SK-N-SH treated with all-trans-retinoic acid at 6 μM for 48 hours (cell line): ENCODE data around the gene CDK7.
"Not testable (repeated sequence)": the region's sequence is repeated elsewhere in the genome, so short reads cannot be mapped to it uniquely, and the experiment has no call there.

Experiments
- ATAC-seq: fragments of 200-7000 bp; cut with Tn5 transposase; 3 replicates; pipeline ENCODE4 v1.9.1; 2020; ENCODE audit warnings: mild to moderate bottlenecking, moderate library complexity
- ARNTL ChIP-seq: fragments of 450-650 bp; formaldehyde crosslinking; IDR thresholded peaks from 2 replicates; pipeline ENCODE4 v1.5.0; 2020; ENCODE audit warnings: low read depth, mild to moderate bottlenecking, moderate library complexity, borderline replicate concordance
- CSDC2 ChIP-seq: fragments of 250-450 bp; sonication (Bioruptor Pico); IDR thresholded peaks from 2 replicates; pipeline ENCODE4 v1.5.0; 2020; ENCODE audit warnings: mild to moderate bottlenecking, moderate library complexity
- ESRRG ChIP-seq: fragments of 250-450 bp; sonication (Bioruptor Pico); IDR thresholded peaks from 2 replicates; pipeline ENCODE4 v1.6.1; 2021; ENCODE audit warnings: mild to moderate bottlenecking
- GLIS3 ChIP-seq: fragments of 250-450 bp; sonication (Bioruptor Pico); IDR thresholded peaks from 2 replicates; pipeline ENCODE4 v1.5.0; 2020; ENCODE audit warnings: mild to moderate bottlenecking, moderate library complexity
- ISL1 ChIP-seq: fragments of 250-450 bp; sonication (Bioruptor Pico); IDR thresholded peaks from 2 replicates; pipeline ENCODE4 v2.1.2; 2022; ENCODE audit warnings: mild to moderate bottlenecking, moderate library complexity
- PPARA ChIP-seq: fragments of 250-450 bp; sonication (Bioruptor Pico); IDR thresholded peaks from 2 replicates; pipeline ENCODE4 v1.5.0; 2020; ENCODE audit warnings: mild to moderate bottlenecking, borderline replicate concordance
- RARB ChIP-seq: fragments of 250-450 bp; sonication (Bioruptor Pico); IDR thresholded peaks from 2 replicates; pipeline ENCODE4 v1.8.0; 2021; ENCODE audit warnings: mild to moderate bottlenecking, moderate library complexity
- SNAI2 ChIP-seq: fragments of 250-450 bp; sonication (Bioruptor Pico); IDR thresholded peaks from 2 replicates; pipeline ENCODE4 v1.5.0; 2020; ENCODE audit warnings: mild to moderate bottlenecking, moderate library complexity
- TCF4 ChIP-seq: fragments of 250-450 bp; sonication (Bioruptor Pico); IDR thresholded peaks from 2 replicates; pipeline ENCODE4 v1.8.0; 2021; ENCODE audit warnings: mild to moderate bottlenecking, moderate library complexity, borderline replicate concordance
- ZFP3 ChIP-seq: fragments of 250-450 bp; sonication (Bioruptor Pico); IDR thresholded peaks from 2 replicates; pipeline ENCODE4 v1.5.0; 2020; ENCODE audit warnings: mild to moderate bottlenecking, moderate library complexity
- ZNF565 ChIP-seq: fragments of 450-650 bp; formaldehyde crosslinking; conservative IDR thresholded peaks from 2 replicates; pipeline ENCODE4 v1.5.0; 2020; ENCODE audit warnings: low read depth, mild to moderate bottlenecking, moderate library complexity
- ZNF70 ChIP-seq: fragments of 450-650 bp; formaldehyde crosslinking; IDR thresholded peaks from 2 replicates; pipeline ENCODE4 v1.5.0; 2020; ENCODE audit warnings: mild to moderate bottlenecking, moderate library complexity
- ZNF8 ChIP-seq: fragments of 450-650 bp; formaldehyde crosslinking; IDR thresholded peaks from 2 replicates; pipeline ENCODE4 v1.5.0; 2020; ENCODE audit warnings: mild to moderate bottlenecking, moderate library complexity
- TF ChIP-seq, protein P1 (sequence below): fragments of 250-450 bp; sonication (Bioruptor Pico); IDR thresholded peaks from 2 replicates; pipeline ENCODE4 v1.8.0; 2021; ENCODE audit warnings: low read depth, mild to moderate bottlenecking, moderate library complexity, borderline replicate concordance
- TF ChIP-seq, protein P2 (sequence below): fragments of 250-450 bp; sonication (Bioruptor Pico); IDR thresholded peaks from 2 replicates; pipeline ENCODE4 v1.8.0; 2020; ENCODE audit warnings: mild to moderate bottlenecking, moderate library complexity, borderline replicate concordance
- TF ChIP-seq, protein P3 (sequence below): fragments of 250-450 bp; sonication (Bioruptor Pico); IDR thresholded peaks from 2 replicates; pipeline ENCODE4 v1.5.1; 2021; ENCODE audit warnings: mild to moderate bottlenecking, moderate library complexity
- TF ChIP-seq, protein P4 (sequence below): fragments of 250-450 bp; sonication (Bioruptor Pico); IDR thresholded peaks from 2 replicates; pipeline ENCODE4 v1.5.1; 2020; ENCODE audit warnings: low read depth, mild to moderate bottlenecking, moderate library complexity
- TF ChIP-seq, protein P5 (sequence below): fragments of 250-450 bp; sonication (Bioruptor Pico); IDR thresholded peaks from 2 replicates; pipeline ENCODE4 v1.5.0; 2020; ENCODE audit warnings: mild to moderate bottlenecking, moderate library complexity

CDK7 gene

DNA sequence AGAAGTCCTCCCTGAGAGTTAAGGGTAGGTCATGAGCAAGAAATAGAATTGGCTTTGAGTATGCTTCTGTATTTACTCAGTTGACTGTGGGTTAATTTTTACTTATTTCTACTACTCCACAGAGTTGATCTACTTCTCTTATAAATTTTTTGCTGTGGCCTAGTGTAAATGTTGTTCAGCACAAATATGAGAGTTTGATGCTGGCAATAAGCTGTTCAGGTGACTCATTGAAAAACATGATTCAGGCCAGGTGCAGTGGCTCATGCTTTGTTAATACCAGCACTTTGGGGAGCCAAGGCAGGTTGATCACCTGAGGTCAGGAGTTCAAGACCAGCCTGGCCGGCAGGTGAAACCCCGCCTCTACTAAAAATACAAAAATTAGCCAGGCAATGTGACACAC lies 4.5 kb upstream of the CDK7 start:
- TF ChIP-seq ZNF565 (CRISPR knock-in tag), result no peak
- TF ChIP-seq, all 23 proteins: peak for 0
- ATAC-seq, result no peak

DNA sequence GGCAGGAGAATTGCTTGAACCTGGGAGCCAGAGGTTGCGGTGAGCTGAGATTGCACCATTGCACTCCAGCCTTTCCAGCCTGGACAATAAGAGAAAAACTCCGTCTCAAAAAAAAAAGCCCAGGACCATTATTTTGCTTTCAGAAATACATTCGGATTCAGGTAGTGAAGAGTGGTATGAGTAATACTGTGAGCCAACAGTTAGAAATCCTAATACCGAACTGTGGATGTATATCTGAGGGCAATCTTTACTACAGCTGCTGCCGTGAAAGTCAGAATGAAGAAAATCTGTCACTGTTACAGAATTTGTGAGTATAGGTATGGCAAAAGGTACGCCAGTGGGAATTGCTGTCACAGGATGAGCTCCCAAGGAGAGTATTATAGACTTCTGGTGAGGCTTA lies 3.4 kb upstream of the CDK7 start:
- ATAC-seq, result no peak
- no peak for TF ChIP-seq ESRRG (CRISPR knock-in tag)
- TF ChIP-seq ZNF8, result no peak
- no peak for TF ChIP-seq ARNTL (CRISPR knock-in tag)
- TF ChIP-seq, protein P1, sequence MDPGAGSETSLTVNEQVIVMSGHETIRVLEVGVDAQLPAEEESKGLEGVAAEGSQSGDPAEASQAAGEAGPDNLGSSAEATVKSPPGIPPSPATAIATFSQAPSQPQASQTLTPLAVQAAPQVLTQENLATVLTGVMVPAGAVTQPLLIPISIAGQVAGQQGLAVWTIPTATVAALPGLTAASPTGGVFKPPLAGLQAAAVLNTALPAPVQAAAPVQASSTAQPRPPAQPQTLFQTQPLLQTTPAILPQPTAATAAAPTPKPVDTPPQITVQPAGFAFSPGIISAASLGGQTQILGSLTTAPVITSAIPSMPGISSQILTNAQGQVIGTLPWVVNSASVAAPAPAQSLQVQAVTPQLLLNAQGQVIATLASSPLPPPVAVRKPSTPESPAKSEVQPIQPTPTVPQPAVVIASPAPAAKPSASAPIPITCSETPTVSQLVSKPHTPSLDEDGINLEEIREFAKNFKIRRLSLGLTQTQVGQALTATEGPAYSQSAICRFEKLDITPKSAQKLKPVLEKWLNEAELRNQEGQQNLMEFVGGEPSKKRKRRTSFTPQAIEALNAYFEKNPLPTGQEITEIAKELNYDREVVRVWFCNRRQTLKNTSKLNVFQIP (CRISPR knock-in tag), result no peak
- TF ChIP-seq, protein P2, sequence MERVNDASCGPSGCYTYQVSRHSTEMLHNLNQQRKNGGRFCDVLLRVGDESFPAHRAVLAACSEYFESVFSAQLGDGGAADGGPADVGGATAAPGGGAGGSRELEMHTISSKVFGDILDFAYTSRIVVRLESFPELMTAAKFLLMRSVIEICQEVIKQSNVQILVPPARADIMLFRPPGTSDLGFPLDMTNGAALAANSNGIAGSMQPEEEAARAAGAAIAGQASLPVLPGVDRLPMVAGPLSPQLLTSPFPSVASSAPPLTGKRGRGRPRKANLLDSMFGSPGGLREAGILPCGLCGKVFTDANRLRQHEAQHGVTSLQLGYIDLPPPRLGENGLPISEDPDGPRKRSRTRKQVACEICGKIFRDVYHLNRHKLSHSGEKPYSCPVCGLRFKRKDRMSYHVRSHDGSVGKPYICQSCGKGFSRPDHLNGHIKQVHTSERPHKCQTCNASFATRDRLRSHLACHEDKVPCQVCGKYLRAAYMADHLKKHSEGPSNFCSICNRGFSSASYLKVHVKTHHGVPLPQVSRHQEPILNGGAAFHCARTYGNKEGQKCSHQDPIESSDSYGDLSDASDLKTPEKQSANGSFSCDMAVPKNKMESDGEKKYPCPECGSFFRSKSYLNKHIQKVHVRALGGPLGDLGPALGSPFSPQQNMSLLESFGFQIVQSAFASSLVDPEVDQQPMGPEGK (CRISPR knock-in tag), result no peak
- TF ChIP-seq, protein P3, sequence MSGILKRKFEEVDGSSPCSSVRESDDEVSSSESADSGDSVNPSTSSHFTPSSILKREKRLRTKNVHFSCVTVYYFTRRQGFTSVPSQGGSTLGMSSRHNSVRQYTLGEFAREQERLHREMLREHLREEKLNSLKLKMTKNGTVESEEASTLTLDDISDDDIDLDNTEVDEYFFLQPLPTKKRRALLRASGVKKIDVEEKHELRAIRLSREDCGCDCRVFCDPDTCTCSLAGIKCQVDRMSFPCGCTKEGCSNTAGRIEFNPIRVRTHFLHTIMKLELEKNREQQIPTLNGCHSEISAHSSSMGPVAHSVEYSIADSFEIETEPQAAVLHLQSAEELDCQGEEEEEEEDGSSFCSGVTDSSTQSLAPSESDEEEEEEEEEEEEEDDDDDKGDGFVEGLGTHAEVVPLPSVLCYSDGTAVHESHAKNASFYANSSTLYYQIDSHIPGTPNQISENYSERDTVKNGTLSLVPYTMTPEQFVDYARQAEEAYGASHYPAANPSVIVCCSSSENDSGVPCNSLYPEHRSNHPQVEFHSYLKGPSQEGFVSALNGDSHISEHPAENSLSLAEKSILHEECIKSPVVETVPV (CRISPR knock-in tag), result no peak
- TF ChIP-seq ISL1 (CRISPR knock-in tag), result no peak
- TF ChIP-seq ZNF565 (CRISPR knock-in tag), result no peak
- TF ChIP-seq, protein P4, sequence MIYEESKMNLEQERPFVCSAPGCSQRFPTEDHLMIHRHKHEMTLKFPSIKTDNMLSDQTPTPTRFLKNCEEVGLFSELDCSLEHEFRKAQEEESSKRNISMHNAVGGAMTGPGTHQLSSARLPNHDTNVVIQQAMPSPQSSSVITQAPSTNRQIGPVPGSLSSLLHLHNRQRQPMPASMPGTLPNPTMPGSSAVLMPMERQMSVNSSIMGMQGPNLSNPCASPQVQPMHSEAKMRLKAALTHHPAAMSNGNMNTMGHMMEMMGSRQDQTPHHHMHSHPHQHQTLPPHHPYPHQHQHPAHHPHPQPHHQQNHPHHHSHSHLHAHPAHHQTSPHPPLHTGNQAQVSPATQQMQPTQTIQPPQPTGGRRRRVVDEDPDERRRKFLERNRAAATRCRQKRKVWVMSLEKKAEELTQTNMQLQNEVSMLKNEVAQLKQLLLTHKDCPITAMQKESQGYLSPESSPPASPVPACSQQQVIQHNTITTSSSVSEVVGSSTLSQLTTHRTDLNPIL (CRISPR knock-in tag), result no peak
- no peak for TF ChIP-seq GLIS3 (CRISPR knock-in tag)
- TF ChIP-seq PPARA (CRISPR knock-in tag), result no peak
- no peak for TF ChIP-seq RARB (CRISPR knock-in tag)
- TF ChIP-seq, protein P5, sequence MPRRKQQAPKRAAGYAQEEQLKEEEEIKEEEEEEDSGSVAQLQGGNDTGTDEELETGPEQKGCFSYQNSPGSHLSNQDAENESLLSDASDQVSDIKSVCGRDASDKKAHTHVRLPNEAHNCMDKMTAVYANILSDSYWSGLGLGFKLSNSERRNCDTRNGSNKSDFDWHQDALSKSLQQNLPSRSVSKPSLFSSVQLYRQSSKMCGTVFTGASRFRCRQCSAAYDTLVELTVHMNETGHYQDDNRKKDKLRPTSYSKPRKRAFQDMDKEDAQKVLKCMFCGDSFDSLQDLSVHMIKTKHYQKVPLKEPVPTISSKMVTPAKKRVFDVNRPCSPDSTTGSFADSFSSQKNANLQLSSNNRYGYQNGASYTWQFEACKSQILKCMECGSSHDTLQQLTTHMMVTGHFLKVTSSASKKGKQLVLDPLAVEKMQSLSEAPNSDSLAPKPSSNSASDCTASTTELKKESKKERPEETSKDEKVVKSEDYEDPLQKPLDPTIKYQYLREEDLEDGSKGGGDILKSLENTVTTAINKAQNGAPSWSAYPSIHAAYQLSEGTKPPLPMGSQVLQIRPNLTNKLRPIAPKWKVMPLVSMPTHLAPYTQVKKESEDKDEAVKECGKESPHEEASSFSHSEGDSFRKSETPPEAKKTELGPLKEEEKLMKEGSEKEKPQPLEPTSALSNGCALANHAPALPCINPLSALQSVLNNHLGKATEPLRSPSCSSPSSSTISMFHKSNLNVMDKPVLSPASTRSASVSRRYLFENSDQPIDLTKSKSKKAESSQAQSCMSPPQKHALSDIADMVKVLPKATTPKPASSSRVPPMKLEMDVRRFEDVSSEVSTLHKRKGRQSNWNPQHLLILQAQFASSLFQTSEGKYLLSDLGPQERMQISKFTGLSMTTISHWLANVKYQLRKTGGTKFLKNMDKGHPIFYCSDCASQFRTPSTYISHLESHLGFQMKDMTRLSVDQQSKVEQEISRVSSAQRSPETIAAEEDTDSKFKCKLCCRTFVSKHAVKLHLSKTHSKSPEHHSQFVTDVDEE (CRISPR knock-in tag), result no peak
- TF ChIP-seq CSDC2 (CRISPR knock-in tag), result no peak
- TF ChIP-seq ZFP3 (CRISPR knock-in tag), result no peak

DNA sequence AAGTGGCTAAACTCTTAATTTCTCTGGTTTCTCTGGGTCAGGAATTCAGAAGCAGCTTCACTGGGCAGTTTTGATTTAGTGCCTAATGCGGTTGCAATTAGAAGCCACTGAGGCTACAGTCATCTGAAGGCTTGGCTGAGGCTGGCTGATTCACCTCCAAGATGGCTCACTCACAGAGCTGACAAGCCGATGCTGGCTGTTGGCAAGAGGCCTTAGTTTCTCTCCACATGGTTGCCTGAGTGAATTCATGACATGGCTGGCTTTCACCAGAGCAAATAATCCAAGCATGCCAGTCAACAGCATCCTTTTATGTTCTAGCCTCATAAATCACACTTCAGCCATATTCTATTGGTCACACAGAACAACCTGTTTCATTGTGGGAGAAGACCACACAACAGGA lies 2.8 kb upstream of the CDK7 start:
- TF ChIP-seq TCF4 (CRISPR knock-in tag) (no peak), ZNF70 (CRISPR knock-in tag) (no peak), ZNF565 (CRISPR knock-in tag) (no peak), GLIS3 (CRISPR knock-in tag) (no peak), RARB (CRISPR knock-in tag) (no peak), ZFP3 (CRISPR knock-in tag) (no peak), SNAI2 (no peak)
- TF ChIP-seq, protein P3 (CRISPR knock-in tag), result no peak
- TF ChIP-seq, protein P1 (CRISPR knock-in tag), result no peak
- ATAC-seq, result no peak

DNA sequence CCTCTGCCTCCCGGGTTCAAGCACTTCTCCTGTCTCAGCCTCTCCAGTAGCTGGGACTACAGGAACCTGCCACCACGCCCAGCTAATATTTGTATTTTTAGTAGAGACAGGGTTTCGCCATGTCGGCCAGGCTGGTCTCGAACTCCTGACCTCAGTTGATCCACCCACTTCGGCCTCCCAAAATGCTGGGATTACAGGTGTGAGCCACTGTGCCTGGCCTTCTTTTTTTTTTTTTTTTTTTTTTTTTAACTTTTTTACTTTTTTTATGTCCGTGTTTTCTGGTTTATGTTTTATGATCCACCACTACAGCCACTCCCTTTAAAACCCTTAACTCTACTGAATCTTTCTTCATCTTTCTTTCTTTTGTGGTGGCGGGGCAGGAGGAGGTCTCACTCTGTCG lies 2.0 kb downstream of the CDK7 start:
- ATAC-seq, result not testable (repeated sequence)
